Measurements from ENCODE around the gene TTC28.
"Not testable (repeated sequence)": the region's sequence is repeated elsewhere in the genome, so short reads cannot be mapped to it uniquely, and the experiment has no call there.

DNA sequence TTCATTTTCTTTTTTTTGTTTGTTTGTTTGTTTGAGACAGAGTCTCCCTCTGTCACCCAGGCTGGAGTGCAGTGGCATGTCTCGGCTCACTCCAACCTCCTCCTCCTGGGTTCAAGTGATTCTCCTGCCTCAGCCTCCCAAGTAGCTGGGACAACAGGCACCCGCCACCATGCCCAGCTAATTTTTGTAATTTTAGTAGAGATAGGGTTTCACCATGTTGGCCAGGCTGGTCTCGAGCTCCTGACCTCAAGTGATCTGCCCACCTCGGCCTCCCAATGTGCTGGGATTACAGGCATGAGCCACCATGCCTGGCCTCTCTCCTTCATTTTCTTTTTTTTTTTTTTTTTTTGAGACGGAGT lies 118.9 kb downstream of the TTC28 start:
- TF ChIP-seq, protein P1, sequence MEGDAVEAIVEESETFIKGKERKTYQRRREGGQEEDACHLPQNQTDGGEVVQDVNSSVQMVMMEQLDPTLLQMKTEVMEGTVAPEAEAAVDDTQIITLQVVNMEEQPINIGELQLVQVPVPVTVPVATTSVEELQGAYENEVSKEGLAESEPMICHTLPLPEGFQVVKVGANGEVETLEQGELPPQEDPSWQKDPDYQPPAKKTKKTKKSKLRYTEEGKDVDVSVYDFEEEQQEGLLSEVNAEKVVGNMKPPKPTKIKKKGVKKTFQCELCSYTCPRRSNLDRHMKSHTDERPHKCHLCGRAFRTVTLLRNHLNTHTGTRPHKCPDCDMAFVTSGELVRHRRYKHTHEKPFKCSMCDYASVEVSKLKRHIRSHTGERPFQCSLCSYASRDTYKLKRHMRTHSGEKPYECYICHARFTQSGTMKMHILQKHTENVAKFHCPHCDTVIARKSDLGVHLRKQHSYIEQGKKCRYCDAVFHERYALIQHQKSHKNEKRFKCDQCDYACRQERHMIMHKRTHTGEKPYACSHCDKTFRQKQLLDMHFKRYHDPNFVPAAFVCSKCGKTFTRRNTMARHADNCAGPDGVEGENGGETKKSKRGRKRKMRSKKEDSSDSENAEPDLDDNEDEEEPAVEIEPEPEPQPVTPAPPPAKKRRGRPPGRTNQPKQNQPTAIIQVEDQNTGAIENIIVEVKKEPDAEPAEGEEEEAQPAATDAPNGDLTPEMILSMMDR (IDR thresholded peaks at IDR 0.05) = not testable (repeated sequence)
- TF ChIP-seq POLR2A, POLR2AphosphoS5 (IDR thresholded peaks at IDR 0.05): not testable (repeated sequence)

Data from sigmoid colon (tissue), 4 donors.